ENCODE measurements around the gene SUSD3.
"Not testable (repeated sequence)": the region's sequence is repeated elsewhere in the genome, so short reads cannot be mapped to it uniquely, and the experiment has no call there.

SUSD3 gene

DNA sequence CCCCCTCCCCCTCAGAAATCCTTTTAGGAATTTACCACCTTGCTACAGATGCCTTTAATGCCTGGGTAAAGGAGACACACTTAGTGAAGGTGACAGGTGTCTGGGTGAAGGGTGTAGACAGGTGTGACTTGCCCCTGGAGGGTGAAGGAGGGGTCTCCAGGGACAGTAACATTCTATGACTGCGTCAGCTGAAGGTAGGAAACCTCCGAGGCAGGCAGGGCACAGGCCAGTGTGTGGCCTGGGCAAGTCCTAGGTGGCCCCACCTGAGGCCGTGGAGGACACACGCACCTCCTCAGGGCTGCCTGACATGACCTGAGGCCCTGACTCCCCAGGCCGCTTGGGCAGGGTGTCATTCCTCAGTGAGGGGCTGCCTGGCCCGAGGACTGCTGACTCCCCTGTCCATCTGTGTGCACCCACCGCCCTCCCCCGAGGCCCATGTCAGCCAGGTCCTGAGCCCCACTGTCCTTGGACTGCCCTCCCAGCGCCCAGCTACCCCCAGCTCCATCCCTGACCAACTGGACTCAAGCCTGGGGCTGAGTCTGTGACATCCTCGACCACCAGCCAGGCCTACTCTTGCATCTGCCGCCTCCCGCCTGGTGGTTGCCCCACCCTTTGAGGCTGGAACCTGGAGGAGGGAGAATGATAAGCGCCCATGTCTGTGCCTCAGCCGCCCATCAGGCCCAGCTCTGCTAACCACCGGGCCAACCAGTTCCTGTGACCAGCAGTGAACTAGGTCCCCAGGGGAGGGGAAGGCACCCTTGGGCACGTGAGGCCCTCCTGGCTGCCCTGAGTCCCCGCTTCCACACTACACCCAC is 55.9 kb downstream of the SUSD3 start:
- no peak for DNase-seq

GRCh38 chr9:93114984-93115335 is 56.5 kb downstream of the SUSD3 start:
- DNase-seq = no peak

- DNase-seq = no peak
Observed at GRCh38 chr9:93115486-93116071, 57.1 kb downstream of the SUSD3 start.

- DNase-seq = no peak
Observed at GRCh38 chr9:93116072-93116961, 57.8 kb downstream of the SUSD3 start.

GRCh38 chr9:93117521-93117920 is 59.0 kb downstream of the SUSD3 start:
- DNase-seq = not testable (repeated sequence)

DNA sequence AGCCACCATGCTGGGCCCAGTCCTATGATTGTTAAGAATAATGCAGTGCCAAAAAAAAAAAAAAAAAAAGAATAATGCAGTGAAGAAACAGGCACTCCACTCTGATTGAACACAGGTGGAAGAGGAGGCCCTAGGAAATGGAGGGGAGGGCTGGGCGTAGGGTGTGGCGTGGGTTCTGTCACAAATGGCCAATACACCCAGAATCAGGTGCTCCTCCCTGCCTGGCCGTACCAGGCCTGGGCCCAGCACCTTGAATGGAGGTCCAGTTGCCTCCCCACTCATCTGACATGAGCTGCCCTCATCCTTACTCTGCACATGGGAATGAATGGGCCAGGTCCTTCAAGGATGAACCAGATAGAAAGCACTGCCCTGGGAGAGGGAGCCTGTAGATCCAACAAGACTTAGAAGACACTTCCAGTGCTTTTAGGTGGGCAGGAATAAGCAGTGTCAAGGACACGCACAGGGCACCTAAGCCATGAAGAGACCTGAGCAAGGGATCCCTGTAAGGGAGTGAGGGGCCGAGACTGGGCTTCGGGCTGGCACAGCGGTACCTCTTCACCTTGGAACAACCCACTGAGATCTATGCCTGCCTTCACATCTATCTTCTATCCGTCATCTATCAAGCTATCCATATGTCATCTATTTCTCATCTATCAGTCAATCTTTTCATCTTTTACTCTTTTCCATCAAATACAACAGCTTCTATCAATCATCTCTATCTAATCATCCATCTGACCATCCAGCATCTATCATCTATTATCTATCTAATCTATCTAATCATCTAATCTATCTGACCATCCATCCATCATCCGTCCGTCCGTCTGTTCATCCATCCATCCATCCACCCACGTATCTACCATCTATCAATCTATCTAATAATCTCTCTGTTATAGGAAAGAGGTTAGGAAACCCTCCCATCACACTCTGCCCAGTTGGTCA is 59.7 kb downstream of the SUSD3 start:
- no peak for DNase-seq

DNA sequence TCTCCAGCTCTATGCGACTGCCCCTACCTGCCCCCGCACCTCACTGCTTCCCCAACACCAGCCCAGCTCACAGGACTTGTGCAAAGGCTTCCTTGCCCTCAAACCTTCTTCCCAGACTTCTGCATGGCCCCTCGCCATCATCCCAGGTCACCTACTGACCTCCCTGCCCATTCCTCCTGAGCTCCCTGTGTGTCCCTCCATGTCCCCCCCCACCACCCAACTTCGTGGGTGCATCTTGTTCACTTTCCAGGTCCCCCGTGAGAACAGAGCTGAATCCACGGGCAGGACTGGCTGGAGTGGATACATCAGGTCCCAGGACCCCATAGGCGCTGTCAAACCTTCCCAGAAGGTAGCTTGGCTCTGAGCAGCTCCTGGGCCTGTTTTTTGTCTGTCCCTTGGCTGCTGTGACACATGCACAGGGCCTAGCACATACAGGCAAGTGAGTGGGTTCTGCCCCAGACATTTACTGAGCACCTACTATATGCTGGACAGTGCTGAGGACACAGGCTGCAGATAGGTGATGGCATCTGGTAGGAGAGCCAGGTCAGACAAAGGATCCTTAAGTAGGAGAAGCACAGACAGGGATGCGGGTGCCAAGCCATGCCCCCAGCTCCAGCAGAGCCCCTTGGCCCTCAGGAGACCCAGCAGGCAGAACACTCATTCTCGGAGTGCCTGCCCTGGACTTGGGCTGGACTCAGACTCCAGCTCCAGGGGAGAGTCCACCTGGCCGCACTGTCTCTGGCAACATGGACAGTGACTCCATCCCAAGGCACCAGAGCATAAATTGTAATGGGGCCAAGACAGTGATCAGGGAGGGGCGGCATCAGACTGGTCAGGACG is 60.6 kb downstream of the SUSD3 start:
- no peak for DNase-seq

GRCh38 chr9:93119703-93119952 is 61.1 kb downstream of the SUSD3 start:
- no peak for DNase-seq

DNA sequence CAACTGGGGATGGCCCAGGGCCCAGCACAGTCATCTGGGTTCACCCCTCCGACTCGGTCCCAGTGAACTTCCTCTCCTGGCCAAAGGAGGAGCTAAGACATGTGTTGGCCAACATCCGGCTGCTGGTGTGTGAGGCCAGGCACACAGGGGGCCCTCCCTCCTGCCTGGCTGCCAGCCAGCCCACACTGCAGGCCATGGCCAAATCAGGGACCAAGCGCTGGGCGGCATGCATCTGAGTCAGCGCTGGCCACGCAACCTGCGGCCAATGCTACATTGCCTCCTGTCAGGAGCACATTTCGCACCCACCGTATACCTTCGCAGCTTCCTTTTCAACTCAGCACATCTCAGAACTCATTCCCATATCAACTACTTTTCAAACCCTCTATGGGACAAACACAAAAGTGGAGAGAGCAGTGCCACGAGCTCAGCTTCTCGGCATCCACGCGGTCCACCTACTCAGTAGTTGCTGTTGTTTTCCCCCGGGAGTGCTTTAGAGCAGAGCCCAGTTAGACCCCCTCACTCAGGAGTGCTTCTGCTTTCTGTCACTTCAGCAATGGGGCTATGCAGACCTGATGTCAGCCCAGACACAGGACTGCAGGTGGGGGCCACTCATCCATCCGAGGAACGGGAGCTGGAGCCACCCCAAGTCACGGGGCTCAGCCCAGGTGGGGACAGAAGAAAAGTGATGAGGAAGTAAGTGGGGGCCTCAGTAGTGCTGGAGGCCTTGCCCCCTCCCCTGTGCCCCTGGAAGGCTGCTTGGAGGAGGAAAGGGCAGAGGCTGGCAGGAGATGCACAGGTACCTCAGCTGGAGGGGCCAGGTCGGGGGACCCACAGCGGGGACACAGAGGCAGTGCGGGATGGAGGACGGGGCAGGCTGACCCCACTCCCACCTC is 61.7 kb downstream of the SUSD3 start:
- DNase-seq = peak; percentile 52

- no peak for DNase-seq
Observed at GRCh38 chr9:93120846-93121315, 62.4 kb downstream of the SUSD3 start.

DNA sequence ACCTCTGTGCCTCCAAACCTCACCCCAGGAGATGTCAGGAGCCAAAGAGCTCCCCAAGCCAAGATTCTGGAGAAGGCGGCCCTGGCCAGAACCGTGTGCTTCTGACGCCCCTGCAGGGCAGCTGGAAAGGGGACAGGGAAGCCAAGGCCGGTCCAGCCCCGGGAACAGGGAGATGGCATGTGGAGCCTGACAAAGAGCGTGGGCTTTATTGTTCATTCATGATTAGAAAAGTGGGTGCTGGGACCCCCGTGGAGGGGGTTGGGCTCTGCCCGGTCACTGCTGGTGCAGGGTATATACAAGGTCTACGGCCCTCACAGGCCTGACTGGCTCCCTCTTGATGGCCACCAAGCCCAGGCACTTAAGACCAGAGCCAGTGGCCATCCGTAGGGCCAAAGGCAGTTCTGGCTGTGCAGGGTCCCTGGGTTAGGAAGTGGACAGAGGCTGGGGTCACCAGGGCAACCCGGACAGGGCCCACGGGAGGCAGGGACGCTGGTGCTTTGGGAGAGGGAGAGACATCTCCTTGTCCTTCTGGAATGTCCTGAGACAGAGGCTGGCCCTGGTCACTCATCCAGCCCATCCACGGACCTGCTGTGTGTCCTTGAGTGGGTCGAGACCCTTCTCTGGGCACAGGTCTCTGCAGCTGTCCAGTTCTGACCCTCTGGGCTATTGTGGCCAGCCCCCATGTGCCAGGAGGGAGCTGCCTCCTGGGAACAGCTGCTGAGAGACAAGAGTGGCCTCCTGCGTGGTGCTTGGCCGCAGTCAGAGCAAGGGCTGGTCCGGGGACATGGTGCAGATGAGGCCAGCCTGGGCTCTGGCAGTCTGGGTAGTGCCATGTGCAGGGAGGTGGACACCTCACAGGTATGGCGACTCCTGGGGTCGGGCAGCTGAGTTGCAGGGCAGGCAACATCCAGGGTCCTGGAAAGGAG is 63.1 kb downstream of the SUSD3 start:
- no peak for DNase-seq

GRCh38 chr9:93122721-93123221 is 64.3 kb downstream of the SUSD3 start:
- DNase-seq = no peak

GRCh38 chr9:93123561-93124283 is 65.2 kb downstream of the SUSD3 start:
- DNase-seq = no peak

DNA sequence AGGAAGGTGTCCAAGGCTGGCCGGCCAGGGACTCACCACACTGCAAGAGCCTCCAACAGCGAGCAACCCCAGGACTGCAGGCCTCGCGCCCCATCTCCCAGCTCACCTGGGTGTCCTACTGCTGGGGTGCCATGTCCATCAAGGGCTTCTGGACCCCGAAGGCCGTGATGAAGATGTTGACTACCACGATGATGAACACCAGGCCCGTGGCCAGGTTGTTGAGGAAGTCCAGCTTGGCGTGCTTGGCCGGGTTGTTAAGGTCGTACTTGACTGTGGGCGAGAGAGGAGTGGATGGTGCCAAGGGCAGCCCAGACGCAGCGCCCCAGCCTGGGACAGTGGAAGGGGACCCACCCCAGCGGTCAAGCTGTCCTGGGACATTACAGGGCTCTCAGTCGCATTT is 66.3 kb downstream of the SUSD3 start:
- no peak for DNase-seq

- DNase-seq = no peak
Observed at GRCh38 chr9:93125331-93125894, 66.9 kb downstream of the SUSD3 start.

- no peak for DNase-seq
Observed at GRCh38 chr9:93126151-93126781, 67.8 kb downstream of the SUSD3 start.

DNA sequence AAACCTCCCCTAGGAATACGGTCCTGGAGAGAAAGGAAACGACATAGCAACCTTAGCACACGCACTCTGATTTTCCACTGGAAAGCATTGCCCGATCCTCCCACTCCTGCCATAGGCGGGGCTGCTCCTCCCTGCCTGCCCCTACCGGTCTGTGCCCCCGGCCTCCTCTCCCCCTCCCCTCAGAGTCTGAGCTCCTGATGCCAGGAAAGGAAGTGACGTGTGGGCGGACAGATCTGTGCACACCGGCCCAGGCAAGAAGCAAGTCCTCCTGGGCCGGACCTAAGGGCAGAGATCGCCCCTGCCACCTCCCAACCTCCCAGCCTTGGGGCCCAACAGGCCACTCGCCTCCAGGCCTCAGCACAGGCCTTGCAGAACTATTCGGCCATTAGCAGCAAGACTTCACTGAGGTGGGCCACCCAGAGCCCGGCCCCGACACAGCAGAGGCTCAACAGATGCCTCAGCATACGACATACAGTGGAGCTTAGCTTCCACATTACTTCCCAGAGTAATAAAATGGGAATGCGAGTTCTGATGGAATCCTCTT is 68.4 kb downstream of the SUSD3 start:
- peak; percentile 45 for DNase-seq

Data from activated CD4-positive, alpha-beta T cell treated with anti-CD3 and anti-CD28 coated beads for 48 hours (primary cell).